H9 (cell line): ENCODE results near the gene ABHD12. TPM values are rescaled to one million over a fixed set of nuclear protein-coding genes. Genes with fewer than 3 reads are reported as not detected.
A peak's percentile ranks its signal among the peaks of the same experiment; 100 is the strongest.

ENCODE experiments used
- DNase-seq: peaks from one replicate; pipeline ENCODE4 v3.0.0-alpha.2; 2017
- H2AFZ ChIP-seq: one replicate; pipeline ENCODE4 v1.6.1; 2013; ENCODE audit warnings: mild to moderate bottlenecking, low read length, control low read depth, moderate library complexity
- H2AK5ac ChIP-seq: 2 replicates; pipeline ENCODE4 v1.6.1; 2013; ENCODE audit warnings: low read length, control low read depth, mixed read lengths; ENCODE audit not compliant: insufficient read length
- H2BK120ac ChIP-seq: one replicate; pipeline ENCODE4 v1.6.1; 2013; ENCODE audit warnings: low read depth, mild to moderate bottlenecking, low read length, control low read depth, inconsistent platforms; ENCODE audit not compliant: poor library complexity, severe bottlenecking
- H2BK12ac ChIP-seq: 2 replicates; pipeline ENCODE4 v1.6.1; 2013; ENCODE audit warnings: low read length, control low read depth, mixed read lengths, low read depth; ENCODE audit not compliant: insufficient read length
- H2BK15ac ChIP-seq: 2 replicates; pipeline ENCODE4 v1.6.1; 2013; ENCODE audit warnings: low read depth, low read length, control low read depth
- H2BK20ac ChIP-seq: one replicate; pipeline ENCODE4 v1.6.1; 2013; ENCODE audit warnings: low read depth, mild to moderate bottlenecking, low read length, control low read depth, inconsistent platforms; ENCODE audit not compliant: poor library complexity, severe bottlenecking
- H2BK5ac ChIP-seq: 2 replicates; pipeline ENCODE4 v1.6.1; 2013; ENCODE audit warnings: low read length, control low read depth, mixed read lengths; ENCODE audit not compliant: insufficient read length
- H3K14ac ChIP-seq: 2 replicates; pipeline ENCODE4 v1.6.1; 2013; ENCODE audit warnings: low read length, control low read depth; ENCODE audit not compliant: insufficient read depth
- H3K18ac ChIP-seq: 2 replicates; pipeline ENCODE4 v1.6.1; 2013; ENCODE audit warnings: low read depth, mild to moderate bottlenecking, mixed read lengths, low read length, control low read depth; ENCODE audit not compliant: insufficient read length
- H3K23ac ChIP-seq: 2 replicates; pipeline ENCODE4 v1.6.1; 2013; ENCODE audit warnings: low read length, control low read depth, mixed read lengths, low read depth; ENCODE audit not compliant: insufficient read length
- H3K23me2 ChIP-seq: 2 replicates; pipeline ENCODE4 v1.6.1; 2013; ENCODE audit warnings: low read depth, mild to moderate bottlenecking, mixed read lengths, low read length, control low read depth; ENCODE audit not compliant: insufficient read length, poor library complexity, severe bottlenecking
- H3K27ac ChIP-seq: 2 replicates; pipeline ENCODE4 v1.5.1; 2013; ENCODE audit warnings: low read length, control low read depth, mixed read lengths, low read depth; ENCODE audit not compliant: insufficient read length
- H3K27me3 ChIP-seq: 2 replicates; pipeline ENCODE4 v1.6.1; 2013; ENCODE audit warnings: low read length, control low read depth, inconsistent platforms; ENCODE audit not compliant: insufficient read depth
- H3K4ac ChIP-seq: 2 replicates; pipeline ENCODE4 v1.6.1; 2013; ENCODE audit warnings: low read depth, mild to moderate bottlenecking, control low read depth, inconsistent platforms, low read length, moderate library complexity
- H3K4me1 ChIP-seq: 2 replicates; pipeline ENCODE4 v1.6.1; 2013; ENCODE audit warnings: low read length, control low read depth, inconsistent platforms; ENCODE audit not compliant: insufficient read depth
- H3K4me2 ChIP-seq: 2 replicates; pipeline ENCODE4 v1.6.1; 2013; ENCODE audit warnings: low read length, control low read depth, mixed read lengths; ENCODE audit not compliant: insufficient read length, insufficient read depth
- H3K56ac ChIP-seq: 2 replicates; pipeline ENCODE4 v1.6.1; 2013; ENCODE audit warnings: low read depth, mild to moderate bottlenecking, mixed read lengths, low read length, control low read depth; ENCODE audit not compliant: insufficient read length
- H3K79me1 ChIP-seq: 2 replicates; pipeline ENCODE4 v1.6.1; 2013; ENCODE audit warnings: low read depth, mild to moderate bottlenecking, moderate library complexity, low read length, control low read depth, inconsistent platforms; ENCODE audit not compliant: insufficient read depth, poor library complexity, severe bottlenecking
- H3K79me2 ChIP-seq: 2 replicates; pipeline ENCODE4 v1.6.1; 2013; ENCODE audit warnings: low read length, control low read depth, inconsistent platforms; ENCODE audit not compliant: insufficient read depth
- H3K9ac ChIP-seq: 2 replicates; pipeline ENCODE4 v1.6.1; 2013; ENCODE audit warnings: low read length, control low read depth, mixed read lengths; ENCODE audit not compliant: insufficient read length; ENCODE audit errors: extremely low read depth
- H3K9me3 ChIP-seq: one replicate; pipeline ENCODE4 v1.6.1; 2013; ENCODE audit warnings: low read depth, low read length, inconsistent platforms; ENCODE audit not compliant: control insufficient read depth
- H3T11ph ChIP-seq: one replicate; pipeline ENCODE4 v1.6.1; 2013; ENCODE audit warnings: mild to moderate bottlenecking, low read length, control low read depth, inconsistent platforms
- H4K20me1 ChIP-seq: one replicate; pipeline ENCODE4 v1.6.1; 2013; ENCODE audit not compliant: control insufficient read depth, insufficient read length, insufficient read depth
- H4K5ac ChIP-seq: 2 replicates; pipeline ENCODE4 v1.6.1; 2013; ENCODE audit warnings: low read depth, mild to moderate bottlenecking, mixed read lengths, low read length, control low read depth; ENCODE audit not compliant: insufficient read length
- H4K8ac ChIP-seq: replicated peaks from 2 replicates; pipeline ENCODE4 v1.6.1; 2013; ENCODE audit warnings: low read length, control low read depth, mixed read lengths, low read depth; ENCODE audit not compliant: insufficient read length
- H4K91ac ChIP-seq: 2 replicates; pipeline ENCODE4 v1.6.1; 2013; ENCODE audit warnings: low read depth, mild to moderate bottlenecking, moderate library complexity, mixed read lengths, low read length, control low read depth; ENCODE audit not compliant: insufficient read length
- H3K27ac Mint-ChIP-seq, 3 experiments: 2 replicates in 2 of 3; 3 replicates in 1 of 3; pipeline ENCODE4 v1.8.0; 2020 to 2021; ENCODE audit warnings: mixed read lengths in 3 of 3, mild to moderate bottlenecking in 1 of 3, moderate library complexity in 1 of 3
- H3K27me3 Mint-ChIP-seq: 2 replicates; pipeline ENCODE4 v1.8.0; 2021; ENCODE audit warnings: low read depth, mild to moderate bottlenecking, moderate library complexity, mixed read lengths
- H3K36me3 Mint-ChIP-seq, 3 experiments: 2 replicates in 2 of 3; 3 replicates in 1 of 3; pipeline ENCODE4 v1.8.0; 2020 to 2021; ENCODE audit warnings: low read depth in 3 of 3, mixed read lengths in 3 of 3; ENCODE audit not compliant: insufficient read depth in 1 of 3
- H3K4me1 Mint-ChIP-seq, 2 experiments: 2 replicates each; pipeline ENCODE4 v1.8.0; 2020; ENCODE audit warnings: mixed read lengths in 2 of 2
- H3K4me3 Mint-ChIP-seq, 2 experiments: 2 replicates in 1 of 2; 3 replicates in 1 of 2; pipeline ENCODE4 v1.8.0; 2020 to 2021; ENCODE audit warnings: mild to moderate bottlenecking in 2 of 2, mixed read lengths in 2 of 2, moderate library complexity in 1 of 2
- H3K9me3 Mint-ChIP-seq, 2 experiments: 2 replicates in 1 of 2; 3 replicates in 1 of 2; pipeline ENCODE4 v1.8.0; 2020; ENCODE audit warnings: mild to moderate bottlenecking in 2 of 2, mixed read lengths in 2 of 2, moderate library complexity in 1 of 2
- CTCF ChIP-seq: fragments of 200-600 bp; sonication (generic); conservative IDR thresholded peaks from 3 replicates; pipeline ENCODE4 v1.8.0; 2021; ENCODE audit warnings: antibody characterized with exemption, mild to moderate bottlenecking
- WGBS: extraction: QIAGEN DNeasy Blood & Tissue Kit; methylation state at CpG from one replicate; pipeline ENCODE4 v1.1.7; 2013; ENCODE audit warnings: missing lambda C conversion rate, low lambda C conversion rate, mixed read lengths; ENCODE audit not compliant: insufficient read length; ENCODE audit errors: extremely low coverage; 5-methylcytosine and 5-hydroxymethylcytosine counted together
- total RNA-seq: library from RNA; stranded (reverse); gene quantifications from 2 replicates; pipeline ENCODE4 v1.2.1, GENCODE V29; 2021

ABHD12 gene
- total RNA-seq, 1 experiment from 2014 or later: 54.4 TPM

GRCh38 chr20:25259788-25260254, 130.8 kb downstream of the ABHD12 start:
- Mint-ChIP-seq H3K36me3 (peaks cover 47 to 57% (median 52%) of the 10 kb centered on the region in 3 experiments), H3K4me3 (no peak overlapping the region), H3K27ac (peak overlapping the region in 1 of 3 experiments; percentile 64; a peak in 1 of 7 replicates), H3K4me1 (peaks cover 0 to 4% of the 10 kb centered on the region in 2 experiments; a peak in 1 of 4 replicates), H3K27me3 (no peaks in the 10 kb centered on the region), H3K9me3 (peaks cover 17 to 24% of the 10 kb centered on the region in 2 experiments; a peak in 4 of 5 replicates)
- H3K14ac ChIP-seq: no peak overlapping the region
- no peaks in the 10 kb centered on the region for H3K4me1 ChIP-seq
- H3K4ac ChIP-seq: no peak overlapping the region
- H2BK20ac ChIP-seq: no peak overlapping the region
- no peaks in the 10 kb centered on the region for H3K27me3 ChIP-seq
- H3T11ph ChIP-seq: no peak overlapping the region
- no peak overlapping the region for H4K91ac ChIP-seq
- peaks cover 3% of the 10 kb centered on the region; the same call in 1 of the 2 replicates for H3K79me2 ChIP-seq
- no peak overlapping the region for H3K23ac ChIP-seq
- no peak overlapping the region for H3K9ac ChIP-seq
- TF ChIP-seq CTCF: no peak
- H3K56ac ChIP-seq: no peak overlapping the region
- H3K79me1 ChIP-seq: no peaks in the 10 kb centered on the region
- H3K4me2 ChIP-seq: no peak overlapping the region
- no peak overlapping the region for H3K18ac ChIP-seq
- H4K20me1 ChIP-seq: no peaks in the 10 kb centered on the region
- DNase-seq: peak; percentile 13
- H4K5ac ChIP-seq: no peak overlapping the region
- H3K23me2 ChIP-seq: no peaks in the 10 kb centered on the region
- no peak overlapping the region for H3K27ac ChIP-seq
- H2AK5ac ChIP-seq: no peak overlapping the region
- no peak overlapping the region for H2BK120ac ChIP-seq
- no peak overlapping the region for H2BK5ac ChIP-seq
- no peak overlapping the region for H2BK12ac ChIP-seq
- H2BK15ac ChIP-seq: no peak overlapping the region
- H4K8ac ChIP-seq: no peak overlapping the region
- H3K9me3 ChIP-seq: no peaks in the 10 kb centered on the region
- H2AFZ ChIP-seq: no peak overlapping the region
- no CpG with 5 or more reads among the region's 9 CpGs for WGBS
